Measurements from ENCODE around the gene SLC24A4. TPM values are rescaled to one million over a fixed set of nuclear protein-coding genes. Genes with fewer than 3 reads are reported as not detected.

Gene SLC24A4
- total RNA-seq, 1 experiment from 2014 or later = 0.02 TPM

- H3K27ac ChIP-seq = no peak overlapping the region
- no peaks in the 10 kb centered on the region for H3K36me3 ChIP-seq
- H3K4me1 ChIP-seq = no peaks in the 10 kb centered on the region
- no peak overlapping the region for H3K4me3 ChIP-seq
- no peaks in the 10 kb centered on the region for H3K27me3 ChIP-seq
- DNase-seq = no peak
- no peaks in the 10 kb centered on the region for H3K9me3 ChIP-seq (replicated peaks)
These were observed 159.8 kb downstream of the SLC24A4 start for GRCh38 chr14:92482621-92483319.

GRCh38 chr14:92484132-92484823 is 161.3 kb downstream of the SLC24A4 start:
- no peaks in the 10 kb centered on the region for H3K27me3 ChIP-seq
- no peaks in the 10 kb centered on the region for H3K4me1 ChIP-seq
- no peak overlapping the region for H3K27ac ChIP-seq
- H3K36me3 ChIP-seq = no peaks in the 10 kb centered on the region
- DNase-seq = no peak
- H3K9me3 ChIP-seq (replicated peaks) = no peaks in the 10 kb centered on the region
- no peak overlapping the region for H3K4me3 ChIP-seq

GRCh38 chr14:92486881-92487280 is 163.9 kb downstream of the SLC24A4 start:
- H3K9me3 ChIP-seq (replicated peaks) = no peaks in the 10 kb centered on the region
- H3K4me3 ChIP-seq = no peak overlapping the region
- no peaks in the 10 kb centered on the region for H3K4me1 ChIP-seq
- no peak overlapping the region for H3K27ac ChIP-seq
- no peaks in the 10 kb centered on the region for H3K27me3 ChIP-seq
- H3K36me3 ChIP-seq = no peaks in the 10 kb centered on the region
- no peak for DNase-seq

DNA sequence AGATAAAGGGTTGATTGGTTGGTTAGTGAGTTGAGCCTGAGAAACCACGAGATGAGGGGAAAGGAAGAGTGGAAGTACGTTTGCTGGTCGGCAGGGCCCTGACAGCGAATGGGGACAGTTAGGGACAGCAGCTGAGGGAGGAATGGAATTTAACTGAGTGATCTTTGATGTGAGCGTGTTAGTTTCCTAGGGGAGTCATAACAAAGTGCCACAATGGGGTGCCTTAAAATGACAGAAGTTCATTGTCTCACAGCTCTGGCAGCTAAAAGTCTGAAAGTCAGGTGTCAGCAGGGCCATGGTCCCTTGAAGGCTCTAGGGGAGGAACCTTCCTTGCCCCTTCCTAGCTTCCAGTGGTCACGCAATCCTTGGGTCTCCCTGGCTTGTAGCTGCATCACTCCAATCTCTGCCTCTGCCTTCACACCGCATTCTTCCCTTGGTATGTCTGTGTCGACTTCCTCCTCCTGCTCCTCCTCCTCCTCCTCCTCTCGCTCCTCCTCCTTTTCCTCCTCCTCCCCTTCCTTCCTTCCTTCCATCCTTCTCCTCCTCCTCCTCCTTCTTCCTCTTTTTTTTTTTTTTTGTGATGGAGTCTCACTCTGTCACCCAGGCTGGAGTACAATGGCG is 164.7 kb downstream of the SLC24A4 start:
- Histone ChIP-seq H3K36me3 (no peaks in the 10 kb centered on the region), H3K27me3 (no peaks in the 10 kb centered on the region), H3K4me3 (no peak overlapping the region), H3K4me1 (no peaks in the 10 kb centered on the region), H3K9me3 (replicated peaks) (no peaks in the 10 kb centered on the region), H3K27ac (no peak overlapping the region)
- no peak for DNase-seq

- Histone ChIP-seq H3K4me3 (no peak overlapping the region), H3K27ac (no peak overlapping the region), H3K27me3 (no peaks in the 10 kb centered on the region), H3K9me3 (replicated peaks) (no peaks in the 10 kb centered on the region), H3K36me3 (no peaks in the 10 kb centered on the region), H3K4me1 (no peaks in the 10 kb centered on the region; the same call in 1 of the 2 replicates)
- DNase-seq = no peak
These were observed 166.7 kb downstream of the SLC24A4 start for GRCh38 chr14:92489394-92490238.

DNA sequence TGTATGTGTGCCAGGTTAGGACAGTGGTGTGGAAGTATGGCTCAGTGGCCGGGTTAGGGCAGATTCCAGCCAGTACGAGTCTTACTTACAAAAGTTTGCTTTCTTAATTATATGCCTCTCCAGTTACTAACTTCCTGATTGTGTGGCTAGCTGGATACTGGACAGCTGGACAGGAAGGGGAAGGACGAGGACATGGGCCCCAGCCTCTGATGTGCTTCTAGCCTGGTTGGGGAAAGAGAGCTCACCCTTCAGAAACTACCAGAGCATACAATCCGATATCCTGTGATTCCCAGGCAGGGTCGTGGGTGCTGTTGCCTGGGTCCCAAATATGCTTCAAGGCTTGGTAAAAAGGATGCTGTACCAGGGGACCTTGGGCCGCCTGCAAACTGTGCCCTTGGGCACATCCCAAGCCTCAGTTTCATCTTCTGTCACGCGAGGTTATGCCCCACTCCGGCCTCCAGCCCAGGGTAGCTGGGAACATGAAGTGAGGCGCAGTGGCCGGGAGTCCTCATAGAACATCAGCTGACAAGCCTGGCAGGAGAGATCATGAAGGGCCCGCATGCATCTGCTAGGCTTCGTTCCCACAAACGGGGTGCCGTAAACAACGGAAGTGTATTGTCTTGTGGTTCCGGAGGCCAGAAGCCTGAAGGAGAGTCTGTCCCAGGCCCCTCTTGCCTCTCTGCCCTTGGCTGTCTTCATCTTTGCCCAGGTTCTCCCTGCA is 167.4 kb downstream of the SLC24A4 start:
- H3K9me3 ChIP-seq (replicated peaks) = no peaks in the 10 kb centered on the region
- no peak for DNase-seq
- H3K36me3 ChIP-seq = no peaks in the 10 kb centered on the region
- no peaks in the 10 kb centered on the region; the same call in 1 of the 2 replicates for H3K4me1 ChIP-seq
- H3K27me3 ChIP-seq = no peaks in the 10 kb centered on the region
- no peak overlapping the region for H3K4me3 ChIP-seq
- H3K27ac ChIP-seq = no peak overlapping the region

- H3K4me3 ChIP-seq = no peak overlapping the region
- H3K27me3 ChIP-seq = no peaks in the 10 kb centered on the region
- no peaks in the 10 kb centered on the region for H3K9me3 ChIP-seq (replicated peaks)
- no peaks in the 10 kb centered on the region; the same call in 1 of the 2 replicates for H3K4me1 ChIP-seq
- H3K27ac ChIP-seq = no peak overlapping the region
- H3K36me3 ChIP-seq = no peaks in the 10 kb centered on the region
- no peak for DNase-seq
These were observed 168.8 kb downstream of the SLC24A4 start for GRCh38 chr14:92491782-92492181.

DNA sequence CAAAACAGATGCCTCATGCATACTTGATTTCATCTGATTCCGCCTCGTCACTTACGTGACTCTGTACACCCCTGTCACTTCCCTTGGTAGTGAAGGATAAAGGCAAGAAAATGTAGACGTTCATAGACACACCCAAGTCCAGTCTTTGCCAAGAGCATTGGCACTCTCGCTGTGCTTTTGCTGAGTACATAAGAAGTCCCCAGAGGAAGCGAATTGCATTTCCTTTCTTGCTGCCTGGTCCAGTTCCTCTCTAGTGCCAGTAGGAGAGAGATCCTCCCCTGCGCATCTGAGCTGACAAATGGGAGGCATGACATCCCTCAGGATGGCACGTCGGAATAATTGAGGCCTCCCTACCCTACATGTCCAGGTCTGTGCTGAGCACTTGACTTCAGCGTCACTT is 169.3 kb downstream of the SLC24A4 start:
- Histone ChIP-seq H3K27ac (no peak overlapping the region), H3K9me3 (replicated peaks) (no peaks in the 10 kb centered on the region), H3K36me3 (no peaks in the 10 kb centered on the region), H3K4me3 (no peak overlapping the region), H3K27me3 (no peaks in the 10 kb centered on the region), H3K4me1 (no peaks in the 10 kb centered on the region; the same call in 1 of the 2 replicates)
- DNase-seq = no peak

DNA sequence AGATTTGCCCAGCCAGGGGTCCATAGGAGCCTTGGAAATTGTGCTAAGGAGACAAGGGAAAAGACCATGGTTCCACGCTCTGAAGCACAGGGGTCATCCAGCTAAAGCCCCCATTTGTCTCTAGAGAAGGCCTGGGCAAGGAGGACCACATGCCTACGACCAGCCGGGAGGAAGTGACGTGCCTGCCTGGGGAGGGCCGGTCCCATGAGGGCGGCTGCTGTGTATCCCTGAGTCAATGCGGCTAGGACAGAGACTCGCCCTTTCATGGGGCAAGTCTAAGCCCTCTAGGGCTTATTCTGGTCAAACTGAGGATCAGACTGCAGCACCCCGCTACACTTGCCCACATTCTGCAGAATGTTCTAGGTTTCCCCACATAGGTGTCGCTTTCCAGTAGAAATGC is 170.1 kb downstream of the SLC24A4 start:
- DNase-seq = no peak
- no peaks in the 10 kb centered on the region for H3K9me3 ChIP-seq (replicated peaks)
- H3K4me1 ChIP-seq = no peaks in the 10 kb centered on the region; the same call in 1 of the 2 replicates
- no peak overlapping the region for H3K4me3 ChIP-seq
- no peaks in the 10 kb centered on the region for H3K36me3 ChIP-seq
- no peak overlapping the region for H3K27ac ChIP-seq
- H3K27me3 ChIP-seq = no peaks in the 10 kb centered on the region

DNA sequence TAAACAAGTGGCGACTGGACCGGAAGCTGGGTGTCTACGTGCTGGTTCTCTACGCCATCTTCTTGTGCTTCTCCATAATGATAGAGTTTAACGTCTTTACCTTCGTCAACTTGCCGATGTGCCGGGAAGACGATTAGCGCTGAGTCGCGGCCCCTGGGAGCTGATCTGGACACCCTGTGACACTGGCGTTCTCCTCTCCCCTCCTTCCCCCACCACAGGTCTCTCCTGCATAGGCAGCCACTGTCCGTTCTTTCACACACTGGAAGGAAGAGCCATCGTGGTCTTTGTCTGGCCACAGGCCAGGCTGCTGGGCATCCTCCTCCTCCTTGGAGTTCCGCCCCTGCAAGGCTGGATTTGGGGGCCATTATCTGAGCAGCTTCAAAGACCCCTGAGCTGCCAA is 170.5 kb downstream of the SLC24A4 start:
- H3K36me3 ChIP-seq = no peaks in the 10 kb centered on the region
- no peak for DNase-seq

GRCh38 chr14:92494512-92494911 is 171.5 kb downstream of the SLC24A4 start:
- H3K27me3 ChIP-seq = no peaks in the 10 kb centered on the region
- H3K9me3 ChIP-seq (replicated peaks) = no peaks in the 10 kb centered on the region
- H3K36me3 ChIP-seq = no peaks in the 10 kb centered on the region
- H3K27ac ChIP-seq = no peak overlapping the region
- peaks cover 4% of the 10 kb centered on the region for H3K4me1 ChIP-seq
- no peak overlapping the region for H3K4me3 ChIP-seq
- DNase-seq = no peak

More for the DNA sequence above, 170.5 kb downstream of the SLC24A4 start:
- no peak overlapping the region for H3K27ac ChIP-seq
- H3K4me1 ChIP-seq = no peaks in the 10 kb centered on the region; the same call in 1 of the 2 replicates
- no peaks in the 10 kb centered on the region for H3K27me3 ChIP-seq
- H3K4me3 ChIP-seq = no peak overlapping the region
- H3K9me3 ChIP-seq (replicated peaks) = no peaks in the 10 kb centered on the region

GRCh38 chr14:92495027-92495426 is 172.1 kb downstream of the SLC24A4 start:
- no peaks in the 10 kb centered on the region for H3K27me3 ChIP-seq
- H3K4me3 ChIP-seq = no peak overlapping the region
- no peak overlapping the region for H3K27ac ChIP-seq
- H3K9me3 ChIP-seq (replicated peaks) = no peaks in the 10 kb centered on the region
- H3K36me3 ChIP-seq = no peaks in the 10 kb centered on the region
- H3K4me1 ChIP-seq = peaks cover 4% of the 10 kb centered on the region
- no peak for DNase-seq

- Histone ChIP-seq H3K4me1 (peaks cover 7% of the 10 kb centered on the region), H3K36me3 (no peaks in the 10 kb centered on the region), H3K9me3 (replicated peaks) (no peaks in the 10 kb centered on the region), H3K4me3 (no peak overlapping the region), H3K27me3 (no peaks in the 10 kb centered on the region), H3K27ac (no peak overlapping the region)
- no peak for DNase-seq
These were observed 173.4 kb downstream of the SLC24A4 start for GRCh38 chr14:92496191-92496857.

DNA sequence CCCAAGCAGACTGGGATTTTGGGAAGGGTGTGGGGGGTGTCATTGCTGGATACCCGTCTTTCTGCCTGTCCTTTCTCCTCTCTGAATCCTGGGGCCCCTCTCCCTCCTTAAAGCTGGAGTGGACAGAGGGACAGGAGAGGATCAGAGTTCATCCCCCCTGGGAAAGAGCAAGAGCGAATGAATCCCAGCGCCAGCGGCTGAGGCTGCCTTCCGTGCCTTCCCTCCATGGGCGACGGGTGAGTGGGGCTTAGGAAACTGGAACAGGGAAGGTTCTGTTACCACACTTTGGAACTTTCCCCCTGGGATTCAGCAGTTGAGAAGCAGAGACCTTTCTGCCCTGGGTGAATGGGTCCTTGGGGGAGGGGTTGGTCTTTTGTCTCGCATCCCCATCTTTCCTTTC is 174.4 kb downstream of the SLC24A4 start:
- no peak for DNase-seq
- H3K4me1 ChIP-seq = peaks cover 10% of the 10 kb centered on the region
- H3K9me3 ChIP-seq (replicated peaks) = no peaks in the 10 kb centered on the region
- no peak overlapping the region for H3K4me3 ChIP-seq
- no peak overlapping the region for H3K27ac ChIP-seq
- H3K36me3 ChIP-seq = no peaks in the 10 kb centered on the region
- no peaks in the 10 kb centered on the region for H3K27me3 ChIP-seq
